ENCODE data around the gene IQGAP2. TPM values are rescaled to one million over a fixed set of nuclear protein-coding genes. Genes with fewer than 3 reads are reported as not detected.

IQGAP2 gene
- total and polyA plus RNA-seq, 2 of the 8 experiments (the other 6 are each of a cell fraction or from before 2014, with no cell fraction given), result 19.7 to 66.0 TPM

DNA sequence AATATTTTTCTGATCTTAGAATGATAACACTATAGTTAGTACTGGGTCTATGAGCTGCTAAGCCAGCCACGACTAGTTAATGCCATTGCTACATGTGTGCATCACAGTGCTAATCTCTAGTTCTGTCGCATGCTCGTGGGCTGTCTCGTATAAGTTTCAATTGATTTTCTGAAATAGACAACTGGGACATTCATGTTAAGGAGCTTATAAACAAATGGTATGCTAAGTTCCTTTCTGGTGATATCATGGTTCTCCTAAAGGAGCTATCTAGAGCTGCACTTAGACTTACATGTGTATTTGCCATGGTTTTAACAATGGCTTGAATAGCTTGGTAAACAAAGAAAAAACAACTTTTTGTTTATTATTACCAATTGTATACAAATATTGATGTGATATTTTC lies 173.9 kb downstream of the IQGAP2 start:
- no peak overlapping the region for H3K4ac ChIP-seq (replicated peaks; ENCODE audit: insufficient read length, low read depth, low read length)
- no peak overlapping the region for H2BK120ac ChIP-seq (replicated peaks; ENCODE audit: low read depth, low read length)
- no peaks in the 10 kb centered on the region for H3K79me2 ChIP-seq (ENCODE audit: control insufficient read depth in 1 of 2, insufficient read depth in 2 of 2, low read length in 2 of 2)
- H3K4me1 ChIP-seq (replicated peaks in 1 of 4; ENCODE audit: control insufficient read depth in 3 of 4, insufficient read depth in 4 of 4, low read length in 3 of 4), result no peaks in the 10 kb centered on the region; a peak in 1 of 7 replicates
- H2AK5ac ChIP-seq (ENCODE audit: low read depth, low read length), result no peak overlapping the region
- DNase-seq (ENCODE audit: low read depth in 1 of 2, low spot score in 2 of 2) (no peak), FAIRE-seq (no peak)
- H2BK15ac ChIP-seq (ENCODE audit: low read length), result no peak overlapping the region
- no peaks in the 10 kb centered on the region for H3K79me1 ChIP-seq (ENCODE audit: low read depth, low read length)
- ChIA-PET CTCF (ENCODE audit: partially characterized antibody) (interaction anchor here (1.3 kb wide), 1 partner anchor 268 kb away, joined by 3 read pairs; no protein-coding TSS in a partner anchor), POLR2A (ENCODE audit: partially characterized antibody) (no interaction called here)
- H3K36me3 ChIP-seq (ENCODE audit: control insufficient read depth in 2 of 4, insufficient read depth in 4 of 4, low read length in 3 of 4), result no peaks in the 10 kb centered on the region
- no peak overlapping the region for H3K27ac ChIP-seq (ENCODE audit: low read depth, low read length)
- no peak overlapping the region for H2AFZ ChIP-seq (ENCODE audit: low read length)
- TF ChIP-seq SIX5 (IDR thresholded peaks at IDR 0.05; ENCODE audit: low read depth, low read length) (no peak), RAD21 (IDR thresholded peaks at IDR 0.05 in 1 of 2, conservative IDR thresholded peaks at IDR 0.05 in 1 of 2; ENCODE audit: low read depth in 2 of 2, low read length in 2 of 2) (no peak), GABPA (IDR thresholded peaks at IDR 0.05; ENCODE audit: borderline replicate concordance, insufficient read depth, low read length) (no peak), MAFK (IDR thresholded peaks at IDR 0.05; ENCODE audit: low read depth, low read length) (no peak), SRF (IDR thresholded peaks at IDR 0.05; ENCODE audit: low read depth, low read length) (no peak), BCL11A (IDR thresholded peaks at IDR 0.05; ENCODE audit: low read depth in 2 of 2, low read length in 2 of 2) (no peak)
- no peak overlapping the region for H2BK20ac ChIP-seq (ENCODE audit: low read length)
- 95% methylated on average over 4 of the region's 4 CpGs; no CpG with 5 or more reads in 1 of the 2 experiments for WGBS, 2 experiments (ENCODE audit: extremely low coverage in 1 of 2, insufficient coverage in 1 of 2, insufficient read length in 1 of 2, insufficient replicate concordance in 2 of 2, low coverage in 1 of 2, low lambda C conversion rate in 2 of 2, missing lambda C conversion rate in 1 of 2)
- H4K5ac ChIP-seq (ENCODE audit: insufficient read length, low read depth, low read length), result no peak overlapping the region
- no peaks in the 10 kb centered on the region for H4K20me1 ChIP-seq (replicated peaks in 1 of 2; ENCODE audit: control insufficient read depth in 1 of 2, insufficient read depth in 2 of 2, low read length in 2 of 2)
- H3K18ac ChIP-seq (ENCODE audit: extremely low read depth, low read length), result no peak overlapping the region
- H2BK5ac ChIP-seq (ENCODE audit: low read depth, low read length), result no peak overlapping the region
- H3K9ac ChIP-seq (replicated peaks in 1 of 4; ENCODE audit: extremely low read depth in 1 of 4, low read depth in 3 of 4, low read length in 3 of 4), result peak overlapping the region in 1 of 4 experiments; percentile 49; a peak in 1 of 7 replicates
- H3K9me3 ChIP-seq (ENCODE audit: insufficient read depth in 2 of 2, low read depth in 1 of 2, low read length in 1 of 2), result no peaks in the 10 kb centered on the region
- H3K4me3 ChIP-seq (ENCODE audit: extremely low read depth in 1 of 4, insufficient read depth in 2 of 4, low read depth in 3 of 4, low read length in 4 of 4), result no peak overlapping the region
- no peaks in the 10 kb centered on the region for H3K23me2 ChIP-seq (ENCODE audit: low read depth, low read length)
- no peak overlapping the region for H3K14ac ChIP-seq (ENCODE audit: insufficient read length)
- H3K4me2 ChIP-seq (ENCODE audit: insufficient read depth in 1 of 2, low read depth in 2 of 2, low read length in 2 of 2), result no peak overlapping the region
- H3K27me3 ChIP-seq (replicated peaks in 1 of 4; ENCODE audit: control insufficient read depth in 3 of 4, extremely low read depth in 1 of 4, insufficient read depth in 3 of 4, low read length in 3 of 4), result peaks cover 0 to 1% (median 0%) of the 10 kb centered on the region in 4 experiments; a peak in 1 of 7 replicates
- no peak overlapping the region for H2BK12ac ChIP-seq (ENCODE audit: low read depth, low read length)
- no peak overlapping the region for H4K8ac ChIP-seq (ENCODE audit: extremely low read depth, insufficient read depth, low read length)
- no peak overlapping the region for H3K56ac ChIP-seq (replicated peaks; ENCODE audit: insufficient read length, low read depth, low read length)
- no peak overlapping the region for H4K91ac ChIP-seq (replicated peaks; ENCODE audit: insufficient read length, low read length)
- no peak overlapping the region for H3K23ac ChIP-seq (ENCODE audit: insufficient read length)

Measured in H1 (cell line).